IMR-90 (cell line): ENCODE data around the gene TP53AIP1.
A peak's percentile ranks its signal among the peaks of the same experiment; 100 is the strongest.

Experiments used
- BHLHE40 ChIP-seq: fragments of 150-350 bp; IDR thresholded peaks from 2 replicates; pipeline ENCODE4 v1.6.1; 2016; ENCODE audit warnings: mild to moderate bottlenecking, low read depth, low read length
- CEBPB ChIP-seq: IDR thresholded peaks from 2 replicates; pipeline ENCODE4 v1.6.1; 2012; ENCODE audit warnings: low read depth, low read length, improper control_type of control experiment
- CHD1 ChIP-seq: IDR thresholded peaks from 2 replicates; pipeline ENCODE4 v1.6.1; 2012; ENCODE audit warnings: low read depth, low read length, improper control_type of control experiment
- MAFK ChIP-seq: IDR thresholded peaks from 2 replicates; pipeline ENCODE4 v1.6.1; 2012; ENCODE audit warnings: low read depth, low read length, improper control_type of control experiment
- MAZ ChIP-seq: IDR thresholded peaks from 2 replicates; pipeline ENCODE4 v1.6.1; 2012; ENCODE audit warnings: low read depth, mild to moderate bottlenecking, low read length, improper control_type of control experiment, moderate library complexity, borderline replicate concordance
- MXI1 ChIP-seq: IDR thresholded peaks from 2 replicates; pipeline ENCODE4 v1.6.1; 2012; ENCODE audit warnings: low read depth, mild to moderate bottlenecking, low read length, moderate library complexity, borderline replicate concordance
- NFE2L2 ChIP-seq: fragments of 150-350 bp; IDR thresholded peaks from 2 replicates; pipeline ENCODE4 v1.6.1; 2016; ENCODE audit warnings: low read depth, mild to moderate bottlenecking, low read length
- POLR2A ChIP-seq: IDR thresholded peaks from 2 replicates; pipeline ENCODE4 v1.6.1; 2012; ENCODE audit warnings: mild to moderate bottlenecking, low read depth, low read length
- RAD21 ChIP-seq: IDR thresholded peaks from 2 replicates; pipeline ENCODE4 v1.6.1; 2012; ENCODE audit warnings: low read length, improper control_type of control experiment
- RCOR1 ChIP-seq: IDR thresholded peaks from 2 replicates; pipeline ENCODE4 v1.6.1; 2012; ENCODE audit warnings: mild to moderate bottlenecking, low read length, improper control_type of control experiment; ENCODE audit not compliant: insufficient replicate concordance
- SMC3 ChIP-seq: fragments of 150-350 bp; IDR thresholded peaks from 2 replicates; pipeline ENCODE4 v1.6.1; 2016; ENCODE audit warnings: low read depth, mild to moderate bottlenecking, antibody characterized with exemption, low read length, moderate library complexity
- TF ChIP-seq, protein P1 (sequence below): conservative IDR thresholded peaks from 2 replicates; pipeline ENCODE4 v1.5.1; 2012; ENCODE audit warnings: mild to moderate bottlenecking, low read depth, low read length, improper control_type of control experiment
- TF ChIP-seq, protein P2 (sequence below): fragments of 150-350 bp; IDR thresholded peaks from 2 replicates; pipeline ENCODE4 v1.6.1; 2016; ENCODE audit warnings: low read depth, mild to moderate bottlenecking, low read length, moderate library complexity, borderline replicate concordance
- TF ChIP-seq, protein P3 (sequence below): fragments of 150-350 bp; IDR thresholded peaks from 2 replicates; pipeline ENCODE4 v1.6.1; 2017; ENCODE audit warnings: mild to moderate bottlenecking, antibody characterized with exemption, low read length, low read depth

DNA sequence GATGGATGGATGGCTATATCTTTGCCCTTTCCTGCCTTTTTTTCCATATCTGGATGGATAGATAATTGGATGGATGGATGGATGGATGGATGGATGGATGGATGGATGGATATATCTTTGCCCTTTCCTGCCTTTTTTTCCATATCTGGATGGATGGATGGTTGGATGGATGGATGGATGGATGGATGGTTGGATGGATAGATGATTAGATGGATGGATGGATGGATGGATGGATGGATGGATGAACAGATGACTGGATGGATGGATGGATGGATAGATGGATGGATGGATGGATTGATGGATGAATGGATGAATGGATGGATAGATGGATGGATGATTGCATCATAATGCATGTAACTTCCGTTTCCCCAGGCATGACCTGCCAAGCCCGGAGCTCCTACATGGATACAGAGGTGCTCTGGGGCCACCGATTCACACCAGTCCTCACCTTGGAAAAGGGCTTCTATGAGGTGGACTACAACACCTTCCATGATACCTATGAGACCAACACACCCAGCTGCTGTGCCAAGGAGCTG is 26.6 kb downstream of the TP53AIP1 start:
- TF ChIP-seq RAD21, result no peak
- TF ChIP-seq, protein P1, sequence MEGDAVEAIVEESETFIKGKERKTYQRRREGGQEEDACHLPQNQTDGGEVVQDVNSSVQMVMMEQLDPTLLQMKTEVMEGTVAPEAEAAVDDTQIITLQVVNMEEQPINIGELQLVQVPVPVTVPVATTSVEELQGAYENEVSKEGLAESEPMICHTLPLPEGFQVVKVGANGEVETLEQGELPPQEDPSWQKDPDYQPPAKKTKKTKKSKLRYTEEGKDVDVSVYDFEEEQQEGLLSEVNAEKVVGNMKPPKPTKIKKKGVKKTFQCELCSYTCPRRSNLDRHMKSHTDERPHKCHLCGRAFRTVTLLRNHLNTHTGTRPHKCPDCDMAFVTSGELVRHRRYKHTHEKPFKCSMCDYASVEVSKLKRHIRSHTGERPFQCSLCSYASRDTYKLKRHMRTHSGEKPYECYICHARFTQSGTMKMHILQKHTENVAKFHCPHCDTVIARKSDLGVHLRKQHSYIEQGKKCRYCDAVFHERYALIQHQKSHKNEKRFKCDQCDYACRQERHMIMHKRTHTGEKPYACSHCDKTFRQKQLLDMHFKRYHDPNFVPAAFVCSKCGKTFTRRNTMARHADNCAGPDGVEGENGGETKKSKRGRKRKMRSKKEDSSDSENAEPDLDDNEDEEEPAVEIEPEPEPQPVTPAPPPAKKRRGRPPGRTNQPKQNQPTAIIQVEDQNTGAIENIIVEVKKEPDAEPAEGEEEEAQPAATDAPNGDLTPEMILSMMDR, result no peak
- no peak for TF ChIP-seq POLR2A
- TF ChIP-seq CEBPB, result peak; percentile 55
- TF ChIP-seq CHD1, result no peak
- no peak for TF ChIP-seq SMC3
- TF ChIP-seq BHLHE40, result no peak
- TF ChIP-seq RCOR1, result no peak
- TF ChIP-seq MAFK, result no peak
- TF ChIP-seq, protein P2, sequence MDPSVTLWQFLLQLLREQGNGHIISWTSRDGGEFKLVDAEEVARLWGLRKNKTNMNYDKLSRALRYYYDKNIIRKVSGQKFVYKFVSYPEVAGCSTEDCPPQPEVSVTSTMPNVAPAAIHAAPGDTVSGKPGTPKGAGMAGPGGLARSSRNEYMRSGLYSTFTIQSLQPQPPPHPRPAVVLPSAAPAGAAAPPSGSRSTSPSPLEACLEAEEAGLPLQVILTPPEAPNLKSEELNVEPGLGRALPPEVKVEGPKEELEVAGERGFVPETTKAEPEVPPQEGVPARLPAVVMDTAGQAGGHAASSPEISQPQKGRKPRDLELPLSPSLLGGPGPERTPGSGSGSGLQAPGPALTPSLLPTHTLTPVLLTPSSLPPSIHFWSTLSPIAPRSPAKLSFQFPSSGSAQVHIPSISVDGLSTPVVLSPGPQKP, result no peak
- TF ChIP-seq, protein P3, sequence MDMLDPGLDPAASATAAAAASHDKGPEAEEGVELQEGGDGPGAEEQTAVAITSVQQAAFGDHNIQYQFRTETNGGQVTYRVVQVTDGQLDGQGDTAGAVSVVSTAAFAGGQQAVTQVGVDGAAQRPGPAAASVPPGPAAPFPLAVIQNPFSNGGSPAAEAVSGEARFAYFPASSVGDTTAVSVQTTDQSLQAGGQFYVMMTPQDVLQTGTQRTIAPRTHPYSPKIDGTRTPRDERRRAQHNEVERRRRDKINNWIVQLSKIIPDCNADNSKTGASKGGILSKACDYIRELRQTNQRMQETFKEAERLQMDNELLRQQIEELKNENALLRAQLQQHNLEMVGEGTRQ, result no peak
- no peak for TF ChIP-seq MXI1
- TF ChIP-seq MAZ, result no peak
- no peak for TF ChIP-seq NFE2L2
